ENCODE measurements around the gene PMPCA. TPM values are rescaled to one million over a fixed set of nuclear protein-coding genes. Genes with fewer than 3 reads are reported as not detected.

Gene PMPCA
- polyA plus RNA-seq, 1 experiment: 61.6 TPM

GRCh38 chr9:136437839-136438547, 27.5 kb downstream of the PMPCA start:
- POLR2A ChIA-PET: no interaction called here
- CTCF ChIA-PET: interaction anchor here (0.8 to 1.3 kb wide), 5 partner anchors 9 to 187 kb away, joined by 3 to 5 read pairs (median 3); no protein-coding TSS in a partner anchor

GRCh38 chr9:136438548-136439480, 28.4 kb downstream of the PMPCA start:
- POLR2A ChIA-PET: no interaction called here

More at GRCh38 chr9:136437839-136438547, 27.5 kb downstream of the PMPCA start:
- H3K36me3 ChIP-seq (ENCODE audit: control insufficient read depth, insufficient read depth, low read length): peaks cover 24% of the 10 kb centered on the region
- peak overlapping the region; percentile 73 for H3K4me3 ChIP-seq (ENCODE audit: low read depth, low read length)
- TF ChIP-seq CTCF (IDR thresholded peaks at IDR 0.05; ENCODE audit: insufficient read depth, low read depth, low read length): no peak
- no peaks in the 10 kb centered on the region for H3K27me3 ChIP-seq (ENCODE audit: control insufficient read depth, insufficient read depth, low read length)
- no peak for DNase-seq (ENCODE audit: low read depth)

GRCh38 chr9:136439481-136440408, 29.3 kb downstream of the PMPCA start, which contains the start of gene INPP5E:
Gene INPP5E, minus strand, starts transcription at chr9:136439845. Its CDS starts 426 bp downstream, at chr9:136439419.
- peak within 1 kb of the TSS; percentile 73 for H3K4me3 ChIP-seq (ENCODE audit: low read depth, low read length)
- no peaks in the 10 kb centered on the region for H3K27me3 ChIP-seq (ENCODE audit: control insufficient read depth, insufficient read depth, low read length)
- ChIA-PET CTCF (interaction anchor here (0.7 to 1.3 kb wide), 11 partner anchors 9 to 257 kb away, joined by 3 to 6 read pairs (median 3); no protein-coding TSS in a partner anchor), POLR2A (no interaction called here)
- peak; percentile 43; the same call in 1 of the 2 replicates for TF ChIP-seq CTCF (IDR thresholded peaks at IDR 0.05; ENCODE audit: insufficient read depth, low read depth, low read length)
- DNase-seq (ENCODE audit: low read depth): no peak
- H3K36me3 ChIP-seq (ENCODE audit: control insufficient read depth, insufficient read depth, low read length): peaks cover 33% of the 10 kb centered on the region

More at GRCh38 chr9:136438548-136439480, 28.4 kb downstream of the PMPCA start:
- CTCF ChIA-PET: interaction anchor here (0.8 to 1.3 kb wide), 6 partner anchors 9 to 186 kb away, joined by 3 to 5 read pairs (median 3); no protein-coding TSS in a partner anchor
- DNase-seq (ENCODE audit: low read depth): no peak
- TF ChIP-seq CTCF (IDR thresholded peaks at IDR 0.05; ENCODE audit: insufficient read depth, low read depth, low read length): 0 out of 2 replicates have a peak, but pooled peaks have one; percentile 4
- peaks cover 29% of the 10 kb centered on the region for H3K36me3 ChIP-seq (ENCODE audit: control insufficient read depth, insufficient read depth, low read length)
- no peaks in the 10 kb centered on the region for H3K27me3 ChIP-seq (ENCODE audit: control insufficient read depth, insufficient read depth, low read length)
- H3K4me3 ChIP-seq (ENCODE audit: low read depth, low read length): peak overlapping the region; percentile 73

- DNase-seq (ENCODE audit: low read depth): no peak
- ChIA-PET CTCF (interaction anchor here (0.6 to 1.2 kb wide), 5 partner anchors 8 to 49 kb away, joined by 3 to 4 read pairs (median 3); no protein-coding TSS in a partner anchor), POLR2A (no interaction called here)
- peaks cover 43% of the 10 kb centered on the region for H3K36me3 ChIP-seq (ENCODE audit: control insufficient read depth, insufficient read depth, low read length)
- H3K4me3 ChIP-seq (ENCODE audit: low read depth, low read length): no peak overlapping the region
- H3K27me3 ChIP-seq (ENCODE audit: control insufficient read depth, insufficient read depth, low read length): no peaks in the 10 kb centered on the region
- TF ChIP-seq CTCF (IDR thresholded peaks at IDR 0.05; ENCODE audit: insufficient read depth, low read depth, low read length): no peak
These were observed 30.8 kb downstream of the PMPCA start for GRCh38 chr9:136441191-136441680.

Data from BJ (cell line).